HepG2 (cell line): Measurements from ENCODE around the gene TLE2. TPM values are rescaled to one million over a fixed set of nuclear protein-coding genes. Genes with fewer than 3 reads are reported as not detected.

Source experiments
- DMAP1 ChIP-seq: IDR thresholded peaks from 2 replicates; pipeline ENCODE4 v1.6.1; 2016
- FOXA1 ChIP-seq, 2 experiments: fragments of 450-650 bp in 1 of 2; sonication (generic) in 1 of 2; formaldehyde crosslinking in 1 of 2; IDR thresholded peaks; 2 replicates each; pipeline versions ENCODE4 v1.4.0 to v1.6.1; 2016 to 2020; ENCODE audit warnings: missing genetic modification reagents in 1 of 2
- KLF11 ChIP-seq: IDR thresholded peaks from 2 replicates; pipeline ENCODE4 v1.6.1; 2016; ENCODE audit warnings: missing compliant biosample characterization
- KLF15 ChIP-seq: sonication (generic); formaldehyde crosslinking; IDR thresholded peaks from 2 replicates; pipeline ENCODE4 v1.8.1; 2023; ENCODE audit warnings: borderline replicate concordance, mild to moderate bottlenecking, inconsistent platforms, missing genetic modification reagents, mixed read lengths
- NFKBIZ ChIP-seq: IDR thresholded peaks from 2 replicates; pipeline ENCODE4 v1.6.1; 2018; ENCODE audit warnings: missing genetic modification reagents, missing compliant biosample characterization
- RNF219 ChIP-seq: sonication (generic); formaldehyde crosslinking; IDR thresholded peaks from 2 replicates; pipeline ENCODE4 v1.5.0; 2020; ENCODE audit warnings: mild to moderate bottlenecking, missing genetic modification reagents
- RXRA ChIP-seq: sonication (generic); formaldehyde crosslinking; IDR thresholded peaks from 2 replicates; pipeline ENCODE4 v1.5.1; 2020; ENCODE audit warnings: missing genetic modification reagents
- TAF1 ChIP-seq: sonication (generic); formaldehyde crosslinking; IDR thresholded peaks from 2 replicates; pipeline ENCODE4 v1.4.0; 2020; ENCODE audit warnings: missing genetic modification reagents
- ZBTB39 ChIP-seq: sonication (generic); formaldehyde crosslinking; IDR thresholded peaks from 2 replicates; pipeline ENCODE4 v1.5.0; 2020; ENCODE audit warnings: missing genetic modification reagents
- ZBTB42 ChIP-seq: sonication (generic); formaldehyde crosslinking; IDR thresholded peaks from 2 replicates; pipeline ENCODE4 v1.5.0; 2020; ENCODE audit warnings: mild to moderate bottlenecking, missing genetic modification reagents
- ZIK1 ChIP-seq: sonication (generic); formaldehyde crosslinking; IDR thresholded peaks from 2 replicates; pipeline ENCODE4 v1.5.0; 2020; ENCODE audit warnings: mild to moderate bottlenecking, low read depth, missing genetic modification reagents, borderline replicate concordance
- ZNF232 ChIP-seq: sonication (generic); formaldehyde crosslinking; IDR thresholded peaks from 2 replicates; pipeline ENCODE4 v1.4.0; 2020; ENCODE audit warnings: missing genetic modification reagents, borderline replicate concordance
- ZNF264 ChIP-seq: sonication (generic); formaldehyde crosslinking; IDR thresholded peaks from 2 replicates; pipeline ENCODE4 v1.4.0; 2020; ENCODE audit warnings: missing genetic modification reagents
- ZNF292 ChIP-seq: sonication (generic); formaldehyde crosslinking; IDR thresholded peaks from 2 replicates; pipeline ENCODE4 v1.8.1; 2022; ENCODE audit warnings: mild to moderate bottlenecking, low read depth, missing genetic modification reagents, borderline replicate concordance
- ZNF337 ChIP-seq: sonication (generic); formaldehyde crosslinking; IDR thresholded peaks from 2 replicates; pipeline ENCODE4 v1.5.1; 2020; ENCODE audit warnings: missing genetic modification reagents, low read depth, mild to moderate bottlenecking, borderline replicate concordance
- ZNF34 ChIP-seq: sonication (generic); formaldehyde crosslinking; IDR thresholded peaks from 2 replicates; pipeline ENCODE4 v1.4.0; 2020; ENCODE audit warnings: mild to moderate bottlenecking, missing genetic modification reagents, borderline replicate concordance
- ZNF766 ChIP-seq: sonication (generic); formaldehyde crosslinking; IDR thresholded peaks from 2 replicates; pipeline ENCODE4 v1.5.0; 2020; ENCODE audit warnings: missing genetic modification reagents, borderline replicate concordance
- ZSCAN5A ChIP-seq: sonication (generic); formaldehyde crosslinking; IDR thresholded peaks from 2 replicates; pipeline ENCODE4 v1.8.0; 2022; ENCODE audit warnings: mild to moderate bottlenecking, missing genetic modification reagents, borderline replicate concordance
- polyA plus RNA-seq, 8 experiments: library from polyadenylated mRNA; depleted of rRNA in 3 of 8; stranded (reverse) in 7 of 8; unstranded in 1 of 8; fragments of >200 nt; fragmentation: Illumina TruSeq in 4 of 8; extraction: Trizol in 4 of 8; gene quantifications; 2 replicates each; pipeline versions ENCODE4 v1.2.1 to v1.2.3, GENCODE V29; 2011 to 2016; ENCODE audit warnings: low read depth in 4 of 8, missing spikeins in 1 of 8, mixed read lengths in 1 of 8; ENCODE audit not compliant: insufficient read depth in 1 of 8
- total RNA-seq, 5 experiments: library from RNA; depleted of rRNA; stranded (reverse); fragments of >200 nt; fragmentation: Illumina TruSeq; extraction: Trizol; gene quantifications; 2 replicates each; pipeline ENCODE4 v1.2.3, GENCODE V29; 2016; ENCODE audit warnings: low read depth in 1 of 5
- TF ChIP-seq, protein P1 (sequence below): sonication (generic); formaldehyde crosslinking; IDR thresholded peaks from 2 replicates; pipeline ENCODE4 v1.4.0; 2020; ENCODE audit warnings: mild to moderate bottlenecking, low read depth, missing genetic modification reagents
- TF ChIP-seq, protein P2 (sequence below): IDR thresholded peaks from 2 replicates; pipeline ENCODE4 v1.6.1; 2016; ENCODE audit warnings: missing genetic modification reagents, missing compliant biosample characterization

Gene TLE2
- total and polyA plus RNA-seq, 2 of the 13 experiments (the other 11 are each of a cell fraction or from before 2014, with no cell fraction given) = 0.07 to 0.81 TPM

- TF ChIP-seq ZBTB39 (no peak), ZIK1 (CRISPR knock-in tag) (no peak), ZSCAN5A (CRISPR knock-in tag) (no peak), NFKBIZ (CRISPR knock-in tag) (no peak), DMAP1 (CRISPR knock-in tag) (peak; percentile 22; the same call in 1 of the 2 replicates), ZNF264 (CRISPR knock-in tag) (no peak), RXRA (CRISPR knock-in tag) (peak; percentile 42), FOXA1 (IDR thresholded peaks at IDR 0.05) (no peak), FOXA1 (CRISPR knock-in tag; IDR thresholded peaks at IDR 0.05) (peak; percentile 93), ZNF766 (CRISPR knock-in tag) (no peak), ZNF292 (CRISPR knock-in tag) (peak; percentile 80; the same call in 1 of the 2 replicates), TAF1 (CRISPR knock-in tag) (peak; percentile 26; the same call in 1 of the 2 replicates), KLF11 (CRISPR knock-in tag) (peak; percentile 58; the same call in 1 of the 2 replicates), KLF15 (no peak), ZNF34 (CRISPR knock-in tag) (no peak), ZNF337 (CRISPR knock-in tag) (no peak), ZNF232 (CRISPR knock-in tag) (no peak), RNF219 (CRISPR knock-in tag) (0 out of 2 replicates have a peak, but pooled peaks have one; percentile 39), ZBTB42 (CRISPR knock-in tag) (no peak)
- TF ChIP-seq, protein P1, sequence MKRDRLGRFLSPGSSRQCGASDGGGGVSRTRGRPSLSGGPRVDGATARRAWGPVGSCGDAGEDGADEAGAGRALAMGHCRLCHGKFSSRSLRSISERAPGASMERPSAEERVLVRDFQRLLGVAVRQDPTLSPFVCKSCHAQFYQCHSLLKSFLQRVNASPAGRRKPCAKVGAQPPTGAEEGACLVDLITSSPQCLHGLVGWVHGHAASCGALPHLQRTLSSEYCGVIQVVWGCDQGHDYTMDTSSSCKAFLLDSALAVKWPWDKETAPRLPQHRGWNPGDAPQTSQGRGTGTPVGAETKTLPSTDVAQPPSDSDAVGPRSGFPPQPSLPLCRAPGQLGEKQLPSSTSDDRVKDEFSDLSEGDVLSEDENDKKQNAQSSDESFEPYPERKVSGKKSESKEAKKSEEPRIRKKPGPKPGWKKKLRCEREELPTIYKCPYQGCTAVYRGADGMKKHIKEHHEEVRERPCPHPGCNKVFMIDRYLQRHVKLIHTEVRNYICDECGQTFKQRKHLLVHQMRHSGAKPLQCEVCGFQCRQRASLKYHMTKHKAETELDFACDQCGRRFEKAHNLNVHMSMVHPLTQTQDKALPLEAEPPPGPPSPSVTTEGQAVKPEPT = peak; percentile 92
- TF ChIP-seq, protein P2, sequence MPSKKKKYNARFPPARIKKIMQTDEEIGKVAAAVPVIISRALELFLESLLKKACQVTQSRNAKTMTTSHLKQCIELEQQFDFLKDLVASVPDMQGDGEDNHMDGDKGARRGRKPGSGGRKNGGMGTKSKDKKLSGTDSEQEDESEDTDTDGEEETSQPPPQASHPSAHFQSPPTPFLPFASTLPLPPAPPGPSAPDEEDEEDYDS (CRISPR knock-in tag) = 0 out of 2 replicates have a peak, but pooled peaks have one; percentile 44
Measured at GRCh38 chr19:3065675-3066357, 36.7 kb upstream of the TLE2 start (continued).
